HG02678 (cell line): ENCODE results near the gene RGN.
A peak's percentile ranks its signal among the peaks of the same experiment; 100 is the strongest.
"Not testable (repeated sequence)": the region's sequence is repeated elsewhere in the genome, so short reads cannot be mapped to it uniquely, and the experiment has no call there.

Experiments used
- ATAC-seq: cut with Tn5 transposase; IDR thresholded peaks from one replicate; pipeline ENCODE4 v1.9.1; 2021; ENCODE audit warnings: mild to moderate bottlenecking, moderate library complexity; ENCODE audit not compliant: unreplicated experiment

Gene RGN

DNA sequence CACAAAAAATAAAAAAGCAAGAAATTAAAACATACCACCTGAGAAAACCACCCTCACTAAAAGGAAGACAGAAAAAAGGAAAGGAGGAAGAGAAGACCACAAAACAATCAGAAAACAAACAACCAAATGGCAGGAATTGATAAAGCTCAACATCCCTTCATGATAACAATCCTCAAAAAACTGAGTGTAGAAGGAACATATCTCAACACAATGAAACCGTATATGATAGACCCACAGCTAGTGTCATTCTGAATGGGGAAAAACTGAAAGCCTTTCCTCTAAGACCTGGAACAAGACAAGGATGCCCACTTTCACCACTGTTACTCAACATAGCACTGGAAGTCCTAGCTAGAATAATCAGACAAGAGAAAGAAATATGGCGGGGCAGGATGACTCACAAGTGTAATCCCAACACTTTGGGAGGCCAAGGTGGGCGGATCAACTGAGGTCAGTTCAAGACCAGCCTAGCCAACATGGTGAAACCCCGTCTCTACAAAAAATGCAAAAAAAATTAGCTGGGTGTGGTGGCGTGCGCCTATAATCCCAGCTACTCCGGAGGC is 38.4 kb downstream of the RGN start:
- ATAC-seq: not testable (repeated sequence)

DNA sequence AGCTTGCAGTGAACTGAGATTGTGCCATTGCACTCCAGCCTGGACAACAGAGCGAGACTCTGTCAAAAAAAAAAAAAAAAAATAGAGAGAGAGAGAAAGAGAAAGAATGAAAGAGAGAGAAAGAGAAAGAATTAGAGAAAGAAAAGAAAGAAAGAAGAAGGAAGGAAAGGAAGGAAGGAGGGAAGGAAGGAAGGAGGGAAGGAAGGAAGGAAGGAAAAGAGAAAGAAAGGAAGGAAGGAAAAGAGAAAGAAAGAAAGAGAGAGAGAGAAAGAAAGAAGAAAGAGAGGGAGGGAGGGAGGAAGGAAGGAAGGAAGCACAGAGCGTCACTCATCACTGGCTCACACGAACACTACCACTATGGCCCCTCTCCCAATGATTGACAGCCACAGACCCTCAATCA is 46.2 kb downstream of the RGN start:
- not testable (repeated sequence) for ATAC-seq

DNA sequence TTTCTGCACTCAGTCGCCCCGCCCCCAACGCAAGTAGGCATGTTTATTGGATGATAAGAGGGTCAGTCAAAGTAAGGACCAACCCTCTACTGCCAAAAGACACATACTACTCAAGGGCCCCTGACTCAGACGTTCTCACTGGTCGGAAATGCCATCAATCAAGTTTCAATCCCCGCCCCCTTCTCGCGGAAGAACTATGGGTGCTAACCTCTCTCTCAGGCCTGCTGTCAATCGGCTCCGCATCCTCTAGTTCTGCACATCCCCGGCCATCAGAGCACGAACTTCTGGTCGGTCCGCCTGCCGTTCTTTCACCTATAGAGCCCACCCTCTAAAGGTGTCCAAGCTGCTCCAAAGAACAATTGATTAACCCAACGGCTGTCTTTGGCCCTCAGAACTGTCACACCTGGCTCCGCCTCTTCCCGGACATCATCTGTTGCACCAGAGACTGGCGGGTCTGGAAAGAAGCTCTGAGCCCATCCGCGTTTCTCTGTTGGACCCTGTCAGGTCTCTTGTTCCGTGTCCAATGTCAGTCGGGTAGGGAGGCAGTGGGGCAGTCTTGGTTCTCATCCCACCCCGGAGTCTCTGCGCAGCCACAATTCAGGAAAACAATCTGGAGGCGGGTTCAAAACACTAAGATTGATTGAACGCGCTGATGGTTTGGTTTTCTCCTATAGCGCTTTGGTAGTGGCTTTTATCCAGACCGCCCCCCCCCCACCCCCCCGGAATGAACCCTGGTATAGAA is 51.1 kb downstream of the RGN start:
- ATAC-seq: peak; percentile 99

DNA sequence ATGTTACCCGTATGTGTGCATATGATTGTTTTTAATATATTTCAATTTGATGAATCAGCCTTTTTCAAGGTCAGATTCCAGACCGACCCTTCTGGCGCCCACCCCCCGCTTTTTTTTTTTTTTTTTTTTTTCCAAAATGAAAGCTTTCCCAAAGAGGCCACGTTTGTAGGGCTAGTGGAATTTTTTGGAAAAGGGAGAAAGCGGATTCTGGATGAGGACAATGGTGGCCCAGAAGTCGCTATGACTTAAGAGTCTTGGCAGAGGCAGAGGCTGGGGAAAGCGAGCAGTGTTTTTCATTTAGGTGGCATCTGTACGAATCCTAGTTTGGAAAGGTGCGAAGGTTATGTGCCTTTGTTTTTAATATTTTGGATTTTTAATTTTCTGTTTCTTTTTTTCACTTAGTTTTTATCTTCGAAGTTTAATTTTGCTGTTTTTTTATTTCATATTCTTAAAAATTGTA is 51.7 kb downstream of the RGN start:
- no peak for ATAC-seq

DNA sequence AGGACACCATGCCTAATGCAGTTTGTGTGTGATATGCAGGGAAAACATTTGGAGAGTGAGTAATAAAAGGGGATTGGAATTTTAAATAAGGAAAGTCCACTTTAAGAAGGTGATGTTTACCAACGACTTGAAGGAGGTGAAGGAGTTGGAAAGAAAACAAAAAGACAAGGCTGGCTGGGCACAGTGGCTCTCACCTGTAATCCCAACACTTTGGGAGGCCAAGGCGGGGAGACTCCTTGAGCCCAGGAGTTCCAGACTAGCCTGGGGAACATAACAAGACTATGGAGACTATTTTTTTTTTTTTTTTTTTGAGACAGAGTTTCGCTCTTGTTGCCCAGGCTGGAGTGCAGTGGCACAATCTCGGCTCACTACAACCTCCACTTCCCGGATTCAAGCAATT is 55.2 kb downstream of the RGN start:
- no peak for ATAC-seq

DNA sequence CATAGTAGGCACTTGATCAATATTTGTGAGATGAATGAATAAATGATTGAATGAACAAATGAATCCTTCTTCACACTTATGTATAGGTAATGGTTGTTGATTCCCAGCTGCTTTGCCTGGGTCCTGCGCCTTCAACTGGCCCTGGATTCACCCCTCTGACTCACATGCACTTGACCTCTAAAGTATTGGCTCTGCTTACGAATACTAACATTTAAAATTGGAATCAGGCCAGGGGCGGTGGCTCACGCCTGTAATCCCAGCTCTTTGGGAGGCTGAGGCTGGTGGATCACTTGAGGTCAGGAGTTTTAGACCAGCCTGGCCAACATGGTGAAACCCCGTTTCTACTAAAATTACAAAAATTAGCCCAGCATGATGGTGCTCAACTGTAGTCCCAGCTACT is 57.4 kb downstream of the RGN start:
- not testable (repeated sequence) for ATAC-seq

DNA sequence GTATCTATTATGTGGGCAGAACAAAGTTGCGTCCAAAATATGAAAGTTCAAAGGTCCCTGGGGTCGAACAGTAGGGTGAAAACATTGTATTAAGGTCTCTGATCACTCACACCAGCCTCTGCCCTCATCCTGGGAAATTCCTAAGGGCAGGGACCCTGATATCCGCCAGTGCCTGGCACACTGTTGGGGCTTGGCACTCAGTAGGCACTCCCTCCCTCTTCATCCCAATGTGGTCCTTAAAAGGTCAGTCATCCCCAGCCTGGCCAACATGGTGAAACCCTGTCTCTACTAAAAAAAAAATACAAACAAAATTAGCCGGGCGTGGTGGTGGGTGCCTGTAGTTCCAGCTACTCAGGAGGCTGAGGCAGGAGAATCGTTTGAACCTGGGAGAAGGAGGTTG is 59.9 kb downstream of the RGN start:
- ATAC-seq: no peak
